GM10266 (cell line): Measurements from ENCODE around the gene EEF2K.

Experiments used
- DNase-seq: peaks from one replicate; pipeline ENCODE4 v3.0.0; 2012; ENCODE audit errors: extremely low spot score
- CTCF ChIP-seq: IDR thresholded peaks from 2 replicates; pipeline ENCODE4 v1.5.1; 2012; ENCODE audit warnings: mild to moderate bottlenecking, low read depth; ENCODE audit not compliant: control insufficient read depth, insufficient read depth; ENCODE audit errors: missing control alignments

The EEF2K gene

GRCh38 chr16:22311520-22311919, 105.4 kb downstream of the EEF2K start:
- no peak for TF ChIP-seq CTCF
- no peak for DNase-seq

- no peak for DNase-seq
- TF ChIP-seq CTCF = no peak
These were observed 107.1 kb downstream of the EEF2K start for GRCh38 chr16:22312897-22313781.

- no peak for DNase-seq
- no peak for TF ChIP-seq CTCF
These were observed 107.9 kb downstream of the EEF2K start for GRCh38 chr16:22313876-22314470.

GRCh38 chr16:22314661-22315626, 108.9 kb downstream of the EEF2K start:
- no peak for TF ChIP-seq CTCF
- DNase-seq = no peak

- DNase-seq = no peak
- no peak for TF ChIP-seq CTCF
These were observed 109.9 kb downstream of the EEF2K start for GRCh38 chr16:22315979-22316378.

- no peak for DNase-seq
- TF ChIP-seq CTCF = no peak
These were observed 110.3 kb downstream of the EEF2K start for GRCh38 chr16:22316411-22316811.
